Measurements from ENCODE around the gene PODXL. TPM values are rescaled to one million over a fixed set of nuclear protein-coding genes. Genes with fewer than 3 reads are reported as not detected.

PODXL gene
- total and polyA plus RNA-seq, 10 of the 15 experiments (the other 5 are each of a cell fraction or from before 2014, with no cell fraction given): 0.04 to 1.8 (median 0.38) TPM

GRCh38 chr7:131456338-131456737, 100.1 kb downstream of the PODXL start:
- POLR2A ChIA-PET: no interaction called here
- FAIRE-seq: no peak
- no peak overlapping the region for H3K9ac ChIP-seq (ENCODE audit: control insufficient read depth, insufficient read depth, low read length)
- no peak overlapping the region for H2AFZ ChIP-seq (ENCODE audit: control insufficient read depth, low read depth, low read length)
- H3K27ac ChIP-seq (ENCODE audit: control insufficient read depth, insufficient read depth): no peak overlapping the region
- CTCF ChIA-PET: interaction anchor here (0.7 kb wide), 1 partner anchor 51 kb away, joined by 3 read pairs; no protein-coding TSS in a partner anchor
- SMC1A ChIA-PET (ENCODE audit: uncharacterized antibody, unreplicated experiment): interaction anchor here (0.5 kb wide), 1 partner anchor 210 kb away, joined by 4 read pairs; no protein-coding TSS in a partner anchor
- H3K9me3 ChIP-seq (replicated peaks; ENCODE audit: control insufficient read depth, insufficient read depth, low read length): no peaks in the 10 kb centered on the region
- WGBS (ENCODE audit: insufficient coverage, insufficient replicate concordance, low lambda C conversion rate, missing lambda C conversion rate): 96% methylated on average over 3 of the region's 3 CpGs
- intact Hi-C loops (cut with micrococcal nuclease; ENCODE audit: unreplicated experiment): no loop called here
- DNase-seq (ENCODE audit: low read depth, low spot score): no peak
- H3K4me2 ChIP-seq (ENCODE audit: control insufficient read depth, insufficient read depth): no peak overlapping the region
- no peaks in the 10 kb centered on the region for H3K27me3 ChIP-seq (replicated peaks in 1 of 2; ENCODE audit: control insufficient read depth in 2 of 2, insufficient read depth in 2 of 2, low read length in 1 of 2)
- H3K4me1 ChIP-seq (ENCODE audit: control insufficient read depth, insufficient read depth, low read length): no peaks in the 10 kb centered on the region
- H3K79me2 ChIP-seq (ENCODE audit: control insufficient read depth, insufficient read depth, low read length): no peaks in the 10 kb centered on the region
- no peaks in the 10 kb centered on the region for H4K20me1 ChIP-seq (ENCODE audit: control insufficient read depth, insufficient read depth)
- ATAC-seq: peak; percentile 32; the same call in 2 of the 3 replicates
- RAD21 ChIA-PET (ENCODE audit: unreplicated experiment): no interaction called here
- TF ChIP-seq, protein P1, sequence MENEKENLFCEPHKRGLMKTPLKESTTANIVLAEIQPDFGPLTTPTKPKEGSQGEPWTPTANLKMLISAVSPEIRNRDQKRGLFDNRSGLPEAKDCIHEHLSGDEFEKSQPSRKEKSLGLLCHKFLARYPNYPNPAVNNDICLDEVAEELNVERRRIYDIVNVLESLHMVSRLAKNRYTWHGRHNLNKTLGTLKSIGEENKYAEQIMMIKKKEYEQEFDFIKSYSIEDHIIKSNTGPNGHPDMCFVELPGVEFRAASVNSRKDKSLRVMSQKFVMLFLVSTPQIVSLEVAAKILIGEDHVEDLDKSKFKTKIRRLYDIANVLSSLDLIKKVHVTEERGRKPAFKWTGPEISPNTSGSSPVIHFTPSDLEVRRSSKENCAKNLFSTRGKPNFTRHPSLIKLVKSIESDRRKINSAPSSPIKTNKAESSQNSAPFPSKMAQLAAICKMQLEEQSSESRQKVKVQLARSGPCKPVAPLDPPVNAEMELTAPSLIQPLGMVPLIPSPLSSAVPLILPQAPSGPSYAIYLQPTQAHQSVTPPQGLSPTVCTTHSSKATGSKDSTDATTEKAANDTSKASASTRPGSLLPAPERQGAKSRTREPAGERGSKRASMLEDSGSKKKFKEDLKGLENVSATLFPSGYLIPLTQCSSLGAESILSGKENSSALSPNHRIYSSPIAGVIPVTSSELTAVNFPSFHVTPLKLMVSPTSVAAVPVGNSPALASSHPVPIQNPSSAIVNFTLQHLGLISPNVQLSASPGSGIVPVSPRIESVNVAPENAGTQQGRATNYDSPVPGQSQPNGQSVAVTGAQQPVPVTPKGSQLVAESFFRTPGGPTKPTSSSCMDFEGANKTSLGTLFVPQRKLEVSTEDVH (IDR thresholded peaks at IDR 0.05; ENCODE audit: low read depth, partially characterized antibody): no peak
- TF ChIP-seq E4F1 (IDR thresholded peaks at IDR 0.05; ENCODE audit: borderline replicate concordance, partially characterized antibody) (no peak), WRNIP1 (IDR thresholded peaks at IDR 0.05; ENCODE audit: borderline replicate concordance, low read depth, low read length) (no peak), RELB (IDR thresholded peaks at IDR 0.05; ENCODE audit: low read depth) (no peak), FOS (IDR thresholded peaks at IDR 0.05; ENCODE audit: borderline replicate concordance, extremely low read depth, insufficient read length) (no peak), RFX5 (IDR thresholded peaks at IDR 0.05; ENCODE audit: low read depth, low read length) (no peak), LARP7 (IDR thresholded peaks at IDR 0.05) (no peak), BCL3 (IDR thresholded peaks at IDR 0.05; ENCODE audit: borderline replicate concordance, insufficient read depth, low read depth, low read length, poor library complexity, severe bottlenecking) (no peak)
- TF ChIP-seq, protein P2, sequence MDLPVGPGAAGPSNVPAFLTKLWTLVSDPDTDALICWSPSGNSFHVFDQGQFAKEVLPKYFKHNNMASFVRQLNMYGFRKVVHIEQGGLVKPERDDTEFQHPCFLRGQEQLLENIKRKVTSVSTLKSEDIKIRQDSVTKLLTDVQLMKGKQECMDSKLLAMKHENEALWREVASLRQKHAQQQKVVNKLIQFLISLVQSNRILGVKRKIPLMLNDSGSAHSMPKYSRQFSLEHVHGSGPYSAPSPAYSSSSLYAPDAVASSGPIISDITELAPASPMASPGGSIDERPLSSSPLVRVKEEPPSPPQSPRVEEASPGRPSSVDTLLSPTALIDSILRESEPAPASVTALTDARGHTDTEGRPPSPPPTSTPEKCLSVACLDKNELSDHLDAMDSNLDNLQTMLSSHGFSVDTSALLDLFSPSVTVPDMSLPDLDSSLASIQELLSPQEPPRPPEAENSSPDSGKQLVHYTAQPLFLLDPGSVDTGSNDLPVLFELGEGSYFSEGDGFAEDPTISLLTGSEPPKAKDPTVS (IDR thresholded peaks at IDR 0.05; ENCODE audit: low read depth, low read length): no peak
- TF ChIP-seq, protein P3, sequence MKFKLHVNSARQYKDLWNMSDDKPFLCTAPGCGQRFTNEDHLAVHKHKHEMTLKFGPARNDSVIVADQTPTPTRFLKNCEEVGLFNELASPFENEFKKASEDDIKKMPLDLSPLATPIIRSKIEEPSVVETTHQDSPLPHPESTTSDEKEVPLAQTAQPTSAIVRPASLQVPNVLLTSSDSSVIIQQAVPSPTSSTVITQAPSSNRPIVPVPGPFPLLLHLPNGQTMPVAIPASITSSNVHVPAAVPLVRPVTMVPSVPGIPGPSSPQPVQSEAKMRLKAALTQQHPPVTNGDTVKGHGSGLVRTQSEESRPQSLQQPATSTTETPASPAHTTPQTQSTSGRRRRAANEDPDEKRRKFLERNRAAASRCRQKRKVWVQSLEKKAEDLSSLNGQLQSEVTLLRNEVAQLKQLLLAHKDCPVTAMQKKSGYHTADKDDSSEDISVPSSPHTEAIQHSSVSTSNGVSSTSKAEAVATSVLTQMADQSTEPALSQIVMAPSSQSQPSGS (IDR thresholded peaks at IDR 0.05; ENCODE audit: low read length): no peak
- no TSS peak for BruUV-seq (replicated peaks)
- no peaks in the 10 kb centered on the region for H3K36me3 ChIP-seq (ENCODE audit: control insufficient read depth in 2 of 2, insufficient read depth in 2 of 2, low read length in 1 of 2)
- in situ Hi-C loops (cut with MboI): no loop called here
- no peak overlapping the region for H3K4me3 ChIP-seq
